ENCODE data around the gene NDUFB10. TPM values are rescaled to one million over a fixed set of nuclear protein-coding genes. Genes with fewer than 3 reads are reported as not detected.

NDUFB10 gene
- total RNA-seq, 2 experiments from 2014 or later, result 126 to 129 TPM

DNA sequence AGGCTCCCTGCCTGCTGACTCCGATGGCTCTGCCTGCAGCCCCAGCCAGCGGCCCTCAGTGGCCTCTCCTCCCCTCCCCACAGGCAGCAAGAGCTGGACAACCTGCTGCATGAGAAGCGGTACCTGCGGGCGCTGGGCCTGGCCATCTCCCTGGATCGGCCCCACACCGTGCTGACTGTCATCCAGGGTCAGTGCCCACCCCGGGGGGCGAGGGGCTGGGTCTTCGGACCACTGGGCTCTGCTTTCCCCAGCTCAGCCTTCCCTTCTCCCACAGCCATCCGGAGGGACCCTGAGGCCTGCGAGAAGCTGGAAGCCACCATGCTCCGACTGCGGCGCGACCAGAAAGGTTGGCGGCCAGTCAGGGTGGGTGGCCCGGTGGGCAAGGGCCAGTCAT, 18.5 kb downstream of the NDUFB10 start:
- H3K27ac Mint-ChIP-seq, result no peak overlapping the region
- POLR2A ChIA-PET, result interaction anchor here (1.1 to 29.2 kb wide), 3 partner anchors 10 to 18 kb away, joined by 3 to 505 read pairs (median 20); partner anchors contain the start of genes NDUFB10, RNF151, RPS2 and TBL3
- ATAC-seq (no peak), DNase-seq (no peak)
- intact Hi-C loops (cut with micrococcal nuclease), result no loop called here
- H3K4me1 Mint-ChIP-seq (ENCODE audit: low read depth), result peaks cover 16% of the 10 kb centered on the region
- H3K27me3 Mint-ChIP-seq, result peaks cover 26% of the 10 kb centered on the region
- H3K4me3 Mint-ChIP-seq, result no peak overlapping the region
- CTCF ChIA-PET, result no interaction called here
- TF ChIP-seq, protein P1, sequence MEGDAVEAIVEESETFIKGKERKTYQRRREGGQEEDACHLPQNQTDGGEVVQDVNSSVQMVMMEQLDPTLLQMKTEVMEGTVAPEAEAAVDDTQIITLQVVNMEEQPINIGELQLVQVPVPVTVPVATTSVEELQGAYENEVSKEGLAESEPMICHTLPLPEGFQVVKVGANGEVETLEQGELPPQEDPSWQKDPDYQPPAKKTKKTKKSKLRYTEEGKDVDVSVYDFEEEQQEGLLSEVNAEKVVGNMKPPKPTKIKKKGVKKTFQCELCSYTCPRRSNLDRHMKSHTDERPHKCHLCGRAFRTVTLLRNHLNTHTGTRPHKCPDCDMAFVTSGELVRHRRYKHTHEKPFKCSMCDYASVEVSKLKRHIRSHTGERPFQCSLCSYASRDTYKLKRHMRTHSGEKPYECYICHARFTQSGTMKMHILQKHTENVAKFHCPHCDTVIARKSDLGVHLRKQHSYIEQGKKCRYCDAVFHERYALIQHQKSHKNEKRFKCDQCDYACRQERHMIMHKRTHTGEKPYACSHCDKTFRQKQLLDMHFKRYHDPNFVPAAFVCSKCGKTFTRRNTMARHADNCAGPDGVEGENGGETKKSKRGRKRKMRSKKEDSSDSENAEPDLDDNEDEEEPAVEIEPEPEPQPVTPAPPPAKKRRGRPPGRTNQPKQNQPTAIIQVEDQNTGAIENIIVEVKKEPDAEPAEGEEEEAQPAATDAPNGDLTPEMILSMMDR (IDR thresholded peaks at IDR 0.05), result no peak
- no peaks in the 10 kb centered on the region for H3K9me3 Mint-ChIP-seq
- peaks cover 37% of the 10 kb centered on the region for H3K36me3 Mint-ChIP-seq (ENCODE audit: low read depth)

DNA sequence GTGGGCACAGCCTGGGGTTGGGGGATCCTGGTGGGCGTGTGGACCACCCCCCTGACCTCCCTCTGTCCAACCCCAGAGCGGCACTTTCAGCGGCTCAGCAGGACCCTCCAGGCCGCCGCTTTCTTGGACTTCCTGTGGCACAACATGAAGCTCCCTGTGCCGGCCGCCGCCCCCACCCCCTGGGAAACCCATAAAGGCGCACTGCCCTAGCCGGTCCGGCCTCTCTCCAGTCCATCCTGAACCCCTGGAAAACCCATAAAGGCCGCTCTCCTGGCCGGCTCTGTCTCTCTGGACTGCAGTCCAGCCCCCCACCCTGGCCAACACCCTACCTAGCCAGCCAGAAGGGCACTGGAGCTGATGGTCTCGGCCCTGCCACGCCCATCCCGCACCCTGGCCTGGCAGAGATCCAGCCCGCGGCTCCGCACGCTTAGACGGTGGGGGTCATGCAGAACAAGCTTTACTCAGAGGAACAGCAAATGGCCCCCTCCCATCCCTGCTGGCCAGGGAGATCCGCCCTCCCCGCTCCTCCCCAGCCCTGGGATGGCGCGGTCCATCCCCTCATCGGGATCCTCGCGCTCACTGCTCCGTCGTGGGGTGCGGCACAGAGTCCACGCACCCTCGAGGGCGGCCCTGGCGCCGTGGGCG, 19.3 kb downstream of the NDUFB10 start:
- no peak overlapping the region for H3K27ac Mint-ChIP-seq
- ChIA-PET POLR2A (interaction anchor here (0.7 to 29.2 kb wide), 4 partner anchors 9 to 17 kb away, joined by 3 to 505 read pairs (median 12); partner anchors contain the start of genes NDUFB10, RNF151, RPS2 and TBL3), CTCF (no interaction called here)

DNA sequence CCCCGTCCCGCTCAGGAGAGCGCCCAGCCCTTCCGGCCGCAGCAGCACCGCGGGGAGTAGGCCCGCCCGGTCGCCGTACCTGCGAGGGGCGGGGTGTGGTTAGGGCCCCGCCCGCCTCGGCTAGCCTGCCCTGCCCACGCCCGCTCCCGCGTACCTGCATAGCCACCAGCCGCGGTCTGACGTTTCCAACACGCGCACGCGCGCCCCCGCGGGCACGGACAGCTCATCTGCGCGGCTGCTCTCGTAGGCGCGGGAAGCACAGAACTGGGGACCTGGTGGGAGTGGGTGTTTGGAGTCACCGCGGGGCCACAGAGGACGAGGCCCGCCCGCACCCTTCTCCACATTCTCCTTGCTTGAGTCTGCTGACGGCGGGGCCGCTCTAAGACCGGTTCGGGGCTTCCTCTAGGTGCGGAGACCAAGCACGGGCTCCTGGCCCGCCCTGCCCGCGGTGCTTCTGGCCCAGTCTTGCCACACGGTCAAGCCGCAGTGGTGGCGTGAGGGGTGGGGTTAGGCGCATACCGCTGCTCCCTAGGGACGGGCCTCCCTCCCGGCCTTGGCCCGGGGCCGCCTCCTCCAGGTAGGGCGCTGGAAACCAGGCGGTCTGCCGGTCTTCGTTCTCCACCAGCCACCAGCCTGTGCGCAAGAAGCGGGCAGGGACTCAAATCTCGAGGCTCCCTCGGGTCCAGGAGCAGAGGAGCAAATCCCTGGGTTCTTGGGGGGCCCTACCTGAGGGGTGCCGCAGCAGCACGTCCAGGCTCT, 20.1 kb downstream of the NDUFB10 start:
- H3K27me3 Mint-ChIP-seq, result peaks cover 29% of the 10 kb centered on the region
- peaks cover 13% of the 10 kb centered on the region for H3K4me1 Mint-ChIP-seq (ENCODE audit: low read depth)
- peaks cover 28% of the 10 kb centered on the region for H3K36me3 Mint-ChIP-seq (ENCODE audit: low read depth)
- H3K4me3 Mint-ChIP-seq, result no peak overlapping the region
- no peak overlapping the region for H3K27ac Mint-ChIP-seq
- no peaks in the 10 kb centered on the region for H3K9me3 Mint-ChIP-seq
- ChIA-PET CTCF (no interaction called here), POLR2A (interaction anchor here (2.4 to 29.2 kb wide), 4 partner anchors 11 to 175 kb away, joined by 8 to 505 read pairs (median 14); partner anchors contain the start of genes NDUFB10, RNF151, RPS2 and SYNGR3)
- ATAC-seq (no peak), DNase-seq (peak; percentile 52)
- TF ChIP-seq, protein P1 (IDR thresholded peaks at IDR 0.05), result no peak
- intact Hi-C loops (cut with micrococcal nuclease), result no loop called here

More for the DNA sequence above, 19.3 kb downstream of the NDUFB10 start:
- no peak for DNase-seq
- H3K36me3 Mint-ChIP-seq (ENCODE audit: low read depth), result peaks cover 34% of the 10 kb centered on the region
- ATAC-seq, result no peak
- intact Hi-C loops (cut with micrococcal nuclease), result no loop called here
- H3K9me3 Mint-ChIP-seq, result no peaks in the 10 kb centered on the region
- peaks cover 15% of the 10 kb centered on the region for H3K4me1 Mint-ChIP-seq (ENCODE audit: low read depth)
- peaks cover 29% of the 10 kb centered on the region for H3K27me3 Mint-ChIP-seq
- TF ChIP-seq, protein P1 (IDR thresholded peaks at IDR 0.05), result no peak
- no peak overlapping the region for H3K4me3 Mint-ChIP-seq

DNA sequence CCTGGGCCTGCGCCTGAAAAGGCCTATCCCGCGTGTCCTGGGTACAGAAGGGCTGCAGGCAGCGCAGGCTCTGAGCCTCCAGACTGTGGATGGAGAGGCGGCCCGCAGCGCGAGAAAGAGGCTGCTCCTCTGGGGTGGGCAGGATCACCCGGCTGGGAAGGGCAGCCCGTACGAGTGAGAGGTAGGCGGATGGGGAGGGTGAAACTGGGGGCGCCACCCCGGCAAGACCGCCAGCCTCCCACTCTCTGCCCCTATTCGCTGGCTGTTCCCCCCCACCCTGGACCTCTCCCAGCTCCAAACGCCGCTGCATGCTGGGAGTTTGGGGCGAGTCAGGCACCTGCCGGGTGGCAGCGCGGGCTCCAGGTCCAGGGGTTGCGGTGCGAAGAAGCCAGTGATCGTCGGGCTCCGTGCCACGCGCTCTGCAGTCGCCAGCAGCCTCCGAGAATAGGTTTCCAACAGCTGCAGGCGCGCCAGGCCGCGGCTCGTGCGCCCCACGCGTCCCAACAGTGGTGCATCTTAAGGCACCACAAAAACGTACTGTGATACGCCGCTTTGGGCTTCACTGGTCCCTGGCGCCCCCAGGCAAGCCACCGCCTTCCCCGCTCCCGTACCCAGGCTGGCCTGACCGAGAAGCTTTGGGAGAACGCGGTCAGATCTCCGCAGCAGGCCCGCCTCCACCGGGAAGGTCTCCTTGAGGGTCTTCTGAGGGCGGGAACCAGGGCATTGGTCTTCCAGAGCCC, 20.9 kb downstream of the NDUFB10 start:
- ChIA-PET CTCF (interaction anchor here (1.0 kb wide), 1 partner anchor 24 kb away, joined by 3 read pairs; no protein-coding TSS in a partner anchor), POLR2A (interaction anchor here (1.1 to 29.2 kb wide), 6 partner anchors 10 to 175 kb away, joined by 3 to 505 read pairs (median 11); partner anchors contain the start of genes FAHD1, HAGH, NDUFB10 and RNF151)
- H3K27me3 Mint-ChIP-seq, result peaks cover 29% of the 10 kb centered on the region
- intact Hi-C loops (cut with micrococcal nuclease), result no loop called here
- no peak for ATAC-seq
- no peak overlapping the region for H3K4me3 Mint-ChIP-seq
- peaks cover 18% of the 10 kb centered on the region for H3K4me1 Mint-ChIP-seq (ENCODE audit: low read depth)
- no peaks in the 10 kb centered on the region for H3K9me3 Mint-ChIP-seq
- TF ChIP-seq, protein P1 (IDR thresholded peaks at IDR 0.05), result no peak
- H3K36me3 Mint-ChIP-seq (ENCODE audit: low read depth), result peaks cover 22% of the 10 kb centered on the region
- no peak overlapping the region for H3K27ac Mint-ChIP-seq
- peak; percentile 31 for DNase-seq

Measured in activated CD8-positive, alpha-beta T cell treated with anti-CD3 and anti-CD28 coated beads for 36 hours (primary cell).